NCI-H2227 treated with DMSO at 0.1 percent for 48 hours (cell line): ENCODE measurements around the gene TRA2B.

ENCODE experiments used
- DNase-seq: peaks from one replicate; lab custom pipeline; 2025; lab: John Stamatoyannopoulos, UW

TRA2B gene

GRCh38 chr3:185937689-185938374 lies at the start of gene TRA2B:
TRA2B (minus strand) TSS chr3:185938014; CDS start chr3:185937860, 154 bp downstream.
- DNase-seq: peak; percentile 93

- no peak for DNase-seq
Observed at GRCh38 chr3:185986198-185986777, 48.5 kb upstream of the TRA2B start.

- no peak for DNase-seq
Observed at GRCh38 chr3:185984203-185984602, 46.4 kb upstream of the TRA2B start.

GRCh38 chr3:185983495-185984141 lies 45.8 kb upstream of the TRA2B start:
- DNase-seq: peak; percentile 80

- DNase-seq: no peak
Observed at GRCh38 chr3:185982632-185983031, 44.8 kb upstream of the TRA2B start.

GRCh38 chr3:185981621-185982020 lies 43.8 kb upstream of the TRA2B start:
- DNase-seq: no peak

- no peak for DNase-seq
Observed at GRCh38 chr3:185979721-185980121, 41.9 kb upstream of the TRA2B start.

- no peak for DNase-seq
Observed at GRCh38 chr3:185978516-185978915, 40.7 kb upstream of the TRA2B start.

GRCh38 chr3:185977679-185978040 lies 39.8 kb upstream of the TRA2B start:
- no peak for DNase-seq

GRCh38 chr3:185976977-185977678 lies 39.3 kb upstream of the TRA2B start:
- DNase-seq: peak; percentile 37

- no peak for DNase-seq
Observed at GRCh38 chr3:185976100-185976499, 38.3 kb upstream of the TRA2B start.

GRCh38 chr3:185971579-185971978 lies 33.8 kb upstream of the TRA2B start:
- DNase-seq: no peak

- no peak for DNase-seq
Observed at GRCh38 chr3:185968168-185968567, 30.4 kb upstream of the TRA2B start.

GRCh38 chr3:185966655-185967054 lies 28.8 kb upstream of the TRA2B start:
- DNase-seq: no peak

- no peak for DNase-seq
Observed at GRCh38 chr3:185965496-185965895, 27.7 kb upstream of the TRA2B start.

- DNase-seq: no peak
Observed at GRCh38 chr3:185961675-185962232, 23.9 kb upstream of the TRA2B start.

GRCh38 chr3:185960522-185961288 lies 22.9 kb upstream of the TRA2B start:
- DNase-seq: no peak

GRCh38 chr3:185959609-185960521 lies 22.1 kb upstream of the TRA2B start:
- DNase-seq: no peak

- DNase-seq: no peak
Observed at GRCh38 chr3:185958626-185959025, 20.8 kb upstream of the TRA2B start.

GRCh38 chr3:185956244-185956643 lies 18.4 kb upstream of the TRA2B start:
- no peak for DNase-seq

GRCh38 chr3:185954366-185954723 lies 16.5 kb upstream of the TRA2B start:
- no peak for DNase-seq
